ENCODE data around the gene EGFLAM. TPM values are rescaled to one million over a fixed set of nuclear protein-coding genes. Genes with fewer than 3 reads are reported as not detected.

EGFLAM gene
- total and polyA plus RNA-seq, 2 of the 4 experiments (the other 2 are of a cell fraction) = 0.77 to 1.1 TPM

DNA sequence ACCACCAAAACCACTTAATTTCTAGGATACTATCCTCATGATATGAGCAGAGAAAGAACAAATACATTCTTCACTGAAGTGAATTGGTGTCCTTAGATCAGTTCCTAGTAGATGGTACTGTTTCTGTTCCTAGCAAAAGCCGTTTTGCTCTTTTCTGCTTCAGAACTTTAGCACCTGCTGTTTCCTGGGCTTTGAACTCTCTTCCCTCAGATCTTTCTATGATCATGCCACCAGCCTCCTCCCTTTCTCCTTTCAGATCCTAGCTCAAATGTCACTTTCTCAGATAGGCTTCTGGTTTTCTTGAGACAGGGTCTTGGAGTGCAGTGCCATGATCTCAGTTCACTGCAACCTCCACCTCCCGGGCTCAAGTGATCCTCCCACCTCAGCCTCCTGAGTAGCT lies 118.0 kb downstream of the EGFLAM start:
- H4K91ac ChIP-seq (ENCODE audit: insufficient read depth, low read depth, low read length) = no peak overlapping the region
- H2AK5ac ChIP-seq (ENCODE audit: low read depth, low read length) = no peak overlapping the region
- no CpG with 5 or more reads among the region's 2 CpGs for WGBS, 2 experiments (ENCODE audit: extremely low coverage in 2 of 2, insufficient read length in 1 of 2)
- no TSS peak for BruUV-seq (replicated peaks)
- no peaks in the 10 kb centered on the region; the same call in 1 of the 2 replicates for H3K4me1 ChIP-seq (ENCODE audit: control insufficient read depth, insufficient read depth, low read length)
- no peak overlapping the region for H3K14ac ChIP-seq (replicated peaks; ENCODE audit: low read depth, low read length)
- no peak overlapping the region for H3K4ac ChIP-seq (ENCODE audit: low read depth, low read length)
- H2AK9ac ChIP-seq (replicated peaks; ENCODE audit: low read depth, low read length, poor library complexity) = no peak overlapping the region
- in situ Hi-C loops (cut with MboI; ENCODE audit: low sequenced_read_pairs) (loop anchor here (25.0 kb wide), 1 partner anchor 936 kb away; no protein-coding TSS in a partner anchor), dilution Hi-C loops (cut with HindIII; ENCODE audit: low sequenced_read_pairs, unreplicated experiment) (no loop called here), intact Hi-C loops (cut with micrococcal nuclease) (no loop called here)
- no peak overlapping the region for H3K9ac ChIP-seq (ENCODE audit: low read depth, low read length)
- H3K4me3 ChIP-seq (ENCODE audit: insufficient read depth, low read depth, low read length) = no peak overlapping the region
- ChIA-PET CTCF (no interaction called here), POLR2A (ENCODE audit: unreplicated experiment) (no interaction called here)
- no peak overlapping the region for H4K8ac ChIP-seq (ENCODE audit: low read depth in 2 of 2, low read length in 2 of 2)
- H3K27ac ChIP-seq (ENCODE audit: insufficient read depth, low read length) = no peak overlapping the region
- H3K18ac ChIP-seq (ENCODE audit: low read depth, low read length) = no peak overlapping the region
- no peak overlapping the region for H2BK120ac ChIP-seq (ENCODE audit: low read depth, low read length)
- no peak overlapping the region for H2AFZ ChIP-seq (replicated peaks; ENCODE audit: low read length, poor library complexity)
- no peaks in the 10 kb centered on the region for H3K9me3 ChIP-seq (ENCODE audit: control insufficient read depth, insufficient read depth, low read length)
- H3K23ac ChIP-seq (ENCODE audit: low read depth, low read length) = no peak overlapping the region
- no peak overlapping the region for H4K5ac ChIP-seq (ENCODE audit: low read depth, low read length)
- DNase-seq (no peak), ATAC-seq (ENCODE audit: low read depth) (no peak)
- no peak overlapping the region for H3K56ac ChIP-seq (ENCODE audit: extremely low read depth, insufficient read depth, low read length)
- H3K36me3 ChIP-seq (ENCODE audit: control insufficient read depth, insufficient read depth, low read length) = no peaks in the 10 kb centered on the region
- no peaks in the 10 kb centered on the region for H3K9me1 ChIP-seq (ENCODE audit: insufficient read depth, low read length)
- H3K27me3 ChIP-seq (ENCODE audit: control insufficient read depth, insufficient read depth, low read length) = peaks cover 27% of the 10 kb centered on the region
- H2BK15ac ChIP-seq (ENCODE audit: low read depth, low read length) = no peak overlapping the region
- H2BK5ac ChIP-seq (ENCODE audit: low read depth, low read length, poor library complexity, severe bottlenecking) = no peak overlapping the region
- H2BK20ac ChIP-seq (ENCODE audit: low read depth, low read length) = no peak overlapping the region
- H3K4me2 ChIP-seq (ENCODE audit: low read depth, low read length) = no peak overlapping the region
- no peaks in the 10 kb centered on the region for H3K79me1 ChIP-seq (ENCODE audit: low read depth in 1 of 2, low read length in 2 of 2)
- TF ChIP-seq BHLHE40 (IDR thresholded peaks at IDR 0.05; ENCODE audit: low read depth, low read length) = no peak
- TF ChIP-seq NFE2L2 (IDR thresholded peaks at IDR 0.05; ENCODE audit: low read depth, low read length) = no peak
- TF ChIP-seq MAFK (IDR thresholded peaks at IDR 0.05; ENCODE audit: low read depth, low read length) = no peak
- TF ChIP-seq, protein P1, sequence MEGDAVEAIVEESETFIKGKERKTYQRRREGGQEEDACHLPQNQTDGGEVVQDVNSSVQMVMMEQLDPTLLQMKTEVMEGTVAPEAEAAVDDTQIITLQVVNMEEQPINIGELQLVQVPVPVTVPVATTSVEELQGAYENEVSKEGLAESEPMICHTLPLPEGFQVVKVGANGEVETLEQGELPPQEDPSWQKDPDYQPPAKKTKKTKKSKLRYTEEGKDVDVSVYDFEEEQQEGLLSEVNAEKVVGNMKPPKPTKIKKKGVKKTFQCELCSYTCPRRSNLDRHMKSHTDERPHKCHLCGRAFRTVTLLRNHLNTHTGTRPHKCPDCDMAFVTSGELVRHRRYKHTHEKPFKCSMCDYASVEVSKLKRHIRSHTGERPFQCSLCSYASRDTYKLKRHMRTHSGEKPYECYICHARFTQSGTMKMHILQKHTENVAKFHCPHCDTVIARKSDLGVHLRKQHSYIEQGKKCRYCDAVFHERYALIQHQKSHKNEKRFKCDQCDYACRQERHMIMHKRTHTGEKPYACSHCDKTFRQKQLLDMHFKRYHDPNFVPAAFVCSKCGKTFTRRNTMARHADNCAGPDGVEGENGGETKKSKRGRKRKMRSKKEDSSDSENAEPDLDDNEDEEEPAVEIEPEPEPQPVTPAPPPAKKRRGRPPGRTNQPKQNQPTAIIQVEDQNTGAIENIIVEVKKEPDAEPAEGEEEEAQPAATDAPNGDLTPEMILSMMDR (conservative IDR thresholded peaks at IDR 0.05; ENCODE audit: low read depth, low read length) = no peak
- TF ChIP-seq USF2 (IDR thresholded peaks at IDR 0.05; ENCODE audit: low read depth, low read length) = no peak
- TF ChIP-seq RCOR1 (IDR thresholded peaks at IDR 0.05; ENCODE audit: insufficient replicate concordance, low read length) = no peak
- TF ChIP-seq, protein P2, sequence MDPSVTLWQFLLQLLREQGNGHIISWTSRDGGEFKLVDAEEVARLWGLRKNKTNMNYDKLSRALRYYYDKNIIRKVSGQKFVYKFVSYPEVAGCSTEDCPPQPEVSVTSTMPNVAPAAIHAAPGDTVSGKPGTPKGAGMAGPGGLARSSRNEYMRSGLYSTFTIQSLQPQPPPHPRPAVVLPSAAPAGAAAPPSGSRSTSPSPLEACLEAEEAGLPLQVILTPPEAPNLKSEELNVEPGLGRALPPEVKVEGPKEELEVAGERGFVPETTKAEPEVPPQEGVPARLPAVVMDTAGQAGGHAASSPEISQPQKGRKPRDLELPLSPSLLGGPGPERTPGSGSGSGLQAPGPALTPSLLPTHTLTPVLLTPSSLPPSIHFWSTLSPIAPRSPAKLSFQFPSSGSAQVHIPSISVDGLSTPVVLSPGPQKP (IDR thresholded peaks at IDR 0.05; ENCODE audit: borderline replicate concordance, low read depth, low read length) = no peak
- no peaks in the 10 kb centered on the region for H4K20me1 ChIP-seq (ENCODE audit: insufficient read depth, low read length)

Data from IMR-90 (cell line).